GM21381 (cell line): Measurements from ENCODE around the gene ACHE.
"Not testable (repeated sequence)": the region's sequence is repeated elsewhere in the genome, so short reads cannot be mapped to it uniquely, and the experiment has no call there.

Source experiments
- ATAC-seq: cut with Tn5 transposase; IDR thresholded peaks from one replicate; pipeline ENCODE4 v1.9.1; 2021; ENCODE audit warnings: mild to moderate bottlenecking, moderate library complexity; ENCODE audit not compliant: unreplicated experiment

The ACHE gene

GRCh38 chr7:100895701-100895955, at the start of gene ACHE:
TSS of gene ACHE (minus strand) at chr7:100895888. CDS start at chr7:100894232, 1,656 bp downstream.
- no peak for ATAC-seq

DNA sequence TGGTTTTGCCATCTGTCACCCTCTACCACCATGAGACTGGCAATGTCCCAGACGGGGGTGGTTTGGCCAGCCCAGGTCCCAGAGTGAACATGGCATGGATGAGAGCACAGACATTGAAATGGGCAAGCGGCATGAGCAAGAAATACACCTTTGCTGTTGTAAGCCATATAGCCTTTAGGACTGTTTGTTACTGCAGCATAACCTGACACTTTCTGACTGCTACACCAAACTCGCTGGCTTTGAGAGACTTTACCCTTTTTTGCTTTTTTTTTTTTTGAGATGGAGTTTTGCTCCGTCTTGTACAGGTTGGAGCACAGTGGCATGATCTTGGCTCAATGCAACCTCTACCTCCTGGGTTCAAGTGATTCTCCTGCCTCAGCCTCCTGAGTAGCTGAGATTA, 48.5 kb upstream of the ACHE start:
- ATAC-seq = no peak

DNA sequence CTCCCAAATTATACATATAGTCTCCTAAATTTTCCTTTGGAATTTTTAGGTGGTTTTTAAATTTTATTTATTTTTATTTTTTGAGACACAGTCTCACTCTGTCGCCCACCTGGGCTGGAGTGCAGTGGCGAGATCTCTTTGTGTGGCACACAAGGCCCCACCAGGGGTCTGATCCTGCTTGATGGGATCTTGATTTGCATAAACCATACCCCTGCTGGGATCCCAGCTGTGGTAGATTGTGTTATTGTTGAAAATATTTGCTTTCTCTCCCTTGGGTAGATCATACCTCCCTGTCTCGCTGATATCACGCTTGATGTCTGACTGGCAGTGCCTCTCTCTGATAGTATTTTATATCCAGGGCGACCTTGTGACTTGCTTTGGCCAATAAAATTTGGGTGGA, 48.0 kb upstream of the ACHE start:
- no peak for ATAC-seq

- no peak for ATAC-seq
Observed at GRCh38 chr7:100942045-100942774, 46.5 kb upstream of the ACHE start.

DNA sequence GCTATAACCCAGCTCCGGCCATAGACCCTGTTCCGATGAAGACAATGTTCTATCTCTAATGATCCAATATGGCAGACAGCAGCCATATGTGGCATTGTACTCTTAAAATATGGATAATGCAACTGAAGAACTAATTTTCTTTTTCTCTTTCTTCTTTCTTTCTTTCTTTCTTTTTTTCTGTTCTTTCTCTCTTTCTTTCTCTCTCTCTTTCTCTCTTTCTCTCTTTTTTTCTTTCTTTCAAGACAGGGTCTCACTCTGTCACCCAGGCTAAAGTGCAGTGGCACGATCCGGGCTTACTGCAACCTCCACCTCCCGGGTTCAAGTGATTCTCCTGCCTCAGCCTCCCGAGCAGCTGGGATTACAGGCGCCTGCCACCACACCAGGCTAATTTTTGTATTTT, 40.5 kb upstream of the ACHE start:
- ATAC-seq = not testable (repeated sequence)

DNA sequence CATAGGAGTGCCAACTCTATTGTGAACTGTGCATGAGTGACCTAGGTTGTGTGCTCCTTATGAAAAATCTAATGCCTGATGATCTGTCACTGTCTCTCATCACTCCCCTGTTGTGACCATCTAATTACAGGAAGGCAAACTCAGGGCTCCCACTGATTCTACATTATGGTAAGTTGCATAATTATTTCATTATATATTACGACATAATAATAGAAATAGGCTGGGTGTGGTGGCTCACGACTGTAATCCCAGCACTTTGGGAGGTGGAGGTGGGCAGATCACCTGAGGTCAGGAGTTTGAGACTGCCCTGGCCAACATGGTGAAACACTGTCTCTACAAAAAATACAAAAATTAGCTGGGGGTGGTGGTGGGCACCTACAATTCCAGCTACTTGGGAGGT, 39.7 kb upstream of the ACHE start:
- not testable (repeated sequence) for ATAC-seq

GRCh38 chr7:100933734-100934133, 38.0 kb upstream of the ACHE start:
- ATAC-seq = no peak

DNA sequence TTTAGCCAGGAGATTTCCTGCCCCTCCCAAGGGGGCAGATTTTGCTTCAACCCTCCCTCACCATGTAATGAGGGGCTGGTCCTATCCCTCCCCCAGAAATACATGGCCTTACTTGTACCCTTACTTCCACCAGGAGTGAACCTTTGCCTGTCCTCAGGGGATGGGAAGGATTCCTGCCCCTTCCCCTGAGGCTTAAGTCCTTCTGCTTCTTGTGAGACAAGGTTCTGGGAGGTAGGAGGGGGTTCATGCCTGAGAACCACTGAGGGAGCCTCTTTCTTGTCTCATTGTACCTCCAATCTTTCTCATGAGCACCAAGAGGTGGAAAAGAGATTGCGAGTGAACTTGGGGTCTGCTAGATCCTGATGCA, 34.1 kb upstream of the ACHE start:
- no peak for ATAC-seq

- not testable (repeated sequence) for ATAC-seq
Observed at GRCh38 chr7:100923616-100924015, 27.9 kb upstream of the ACHE start.

GRCh38 chr7:100921039-100921438, 25.4 kb upstream of the ACHE start:
- ATAC-seq = no peak

- ATAC-seq = not testable (repeated sequence)
Observed at GRCh38 chr7:100919779-100920437, 24.2 kb upstream of the ACHE start.

- ATAC-seq = not testable (repeated sequence)
Observed at GRCh38 chr7:100919335-100919734, 23.6 kb upstream of the ACHE start.

DNA sequence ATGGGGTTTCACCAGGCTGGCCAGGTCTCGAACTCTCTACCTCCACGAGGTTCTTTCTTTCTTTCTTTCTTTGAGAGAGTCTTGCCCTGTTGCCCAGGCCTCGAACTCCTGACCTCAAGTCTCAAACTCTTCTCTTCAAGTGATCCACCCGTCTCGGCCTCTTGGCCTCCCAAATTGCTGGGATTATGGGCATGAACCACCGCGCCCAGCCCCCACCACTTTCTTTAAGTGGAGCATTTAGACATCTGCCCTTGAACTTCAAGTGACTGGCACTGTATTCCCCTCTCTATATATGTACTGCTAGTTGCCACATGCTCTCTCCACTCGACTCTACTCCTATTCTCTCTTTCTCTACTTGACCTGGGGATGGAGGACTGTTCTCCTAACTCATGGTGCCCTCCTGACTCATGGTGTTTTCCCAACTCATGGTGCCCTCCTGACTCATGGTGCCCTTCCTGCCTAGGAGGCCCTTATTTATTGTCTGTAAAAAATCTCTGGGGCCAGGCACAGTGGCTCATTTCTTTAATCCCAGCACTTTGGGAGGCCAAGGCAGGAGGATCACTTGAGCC, 19.3 kb upstream of the ACHE start:
- ATAC-seq = no peak

DNA sequence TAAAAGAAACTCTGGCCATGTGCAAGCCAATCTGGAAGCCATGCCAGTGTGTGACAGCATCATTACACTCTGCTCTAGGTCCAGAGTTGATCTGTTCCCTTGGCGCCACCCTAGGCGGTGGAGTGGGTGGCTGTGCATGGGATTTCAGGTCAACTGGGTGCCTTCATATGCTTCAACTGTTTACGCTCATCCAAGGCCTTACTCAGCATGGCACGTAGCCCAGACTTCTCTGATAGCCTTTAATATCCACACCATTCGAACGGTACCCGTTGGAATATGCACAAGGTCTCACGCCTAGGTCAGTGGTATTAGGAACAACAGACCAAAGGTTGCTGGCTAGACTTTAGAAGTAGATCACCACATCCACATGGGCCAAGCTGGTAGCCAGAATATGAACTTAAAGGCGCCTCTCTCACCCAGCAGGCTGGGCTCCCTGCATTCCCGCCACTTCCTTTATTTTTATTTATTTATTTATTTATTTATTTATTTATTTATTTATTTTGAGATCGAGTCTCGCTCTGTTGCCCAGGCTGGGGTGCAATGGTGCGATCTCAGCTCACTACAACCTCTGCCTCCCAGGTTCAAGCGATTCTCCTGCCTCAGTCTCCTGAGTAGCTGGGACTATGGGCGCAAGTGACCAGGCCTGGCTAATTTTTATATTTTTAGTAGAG, 18.7 kb upstream of the ACHE start:
- ATAC-seq = no peak

DNA sequence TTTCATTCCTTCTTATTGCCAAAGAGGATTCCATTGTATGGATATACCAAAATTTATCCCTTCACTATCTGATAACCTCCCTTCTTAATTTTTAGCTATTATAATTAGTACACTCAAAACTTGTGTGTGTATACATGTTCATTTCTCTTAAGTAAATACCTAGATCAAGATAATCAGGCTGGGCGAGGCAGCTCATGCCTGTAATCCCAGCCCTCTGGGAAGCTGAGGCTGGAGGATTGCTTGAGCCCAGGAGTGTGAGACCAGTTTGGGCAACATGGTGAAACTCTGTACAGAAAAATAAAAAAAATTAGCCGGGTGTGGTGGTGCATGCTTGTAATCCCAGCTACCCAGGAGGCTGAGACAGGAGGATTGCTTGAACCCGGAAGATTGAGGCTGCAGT, 15.8 kb upstream of the ACHE start:
- no peak for ATAC-seq

- not testable (repeated sequence) for ATAC-seq
Observed at GRCh38 chr7:100910443-100910842, 14.8 kb upstream of the ACHE start.

- no peak for ATAC-seq
Observed at GRCh38 chr7:100908512-100908911, 12.8 kb upstream of the ACHE start.

DNA sequence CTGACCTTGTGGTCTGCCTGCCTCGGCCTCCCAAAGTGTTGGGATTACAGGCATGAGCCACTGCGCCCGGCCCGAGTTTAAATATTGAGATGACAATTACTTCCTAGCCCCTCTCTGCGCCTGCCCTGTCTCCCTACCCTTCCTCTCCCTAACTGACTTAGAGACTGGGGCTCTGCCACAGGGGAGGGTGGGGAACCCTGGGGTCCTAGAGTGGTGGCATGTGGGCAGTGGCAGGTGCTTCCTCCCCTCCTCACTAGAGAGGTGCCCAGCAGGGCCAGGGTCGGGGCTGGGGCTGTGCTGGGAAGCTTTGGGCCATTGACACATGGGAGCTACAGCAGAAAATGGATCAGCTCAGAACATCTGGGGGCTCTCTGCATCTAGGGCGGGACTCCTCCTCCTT, 7.0 kb upstream of the ACHE start:
- ATAC-seq = no peak

- no peak for ATAC-seq
Observed at GRCh38 chr7:100901921-100902332, 6.2 kb upstream of the ACHE start.

DNA sequence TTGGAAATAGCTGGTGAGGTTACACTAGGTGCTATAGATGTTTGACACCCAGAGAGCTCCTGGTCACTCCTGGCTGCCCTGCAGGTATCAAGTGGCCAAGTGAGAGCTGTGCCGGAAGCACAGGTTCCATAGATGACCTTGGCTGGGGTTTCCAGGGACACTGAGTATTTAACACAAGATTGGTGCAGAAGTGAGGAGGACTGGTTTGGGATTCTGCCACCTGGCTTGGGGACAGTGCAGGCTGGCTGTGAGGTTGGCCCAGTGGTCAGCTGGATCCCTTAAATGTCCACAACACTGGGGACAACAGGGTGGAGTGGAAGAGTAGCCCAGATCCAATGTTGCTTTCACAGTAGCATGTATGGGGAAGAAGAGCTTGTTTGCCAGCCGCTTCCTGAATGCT, 5.3 kb upstream of the ACHE start:
- no peak for ATAC-seq

GRCh38 chr7:100899432-100899831, 3.7 kb upstream of the ACHE start:
- ATAC-seq = no peak
